Measurements from ENCODE around the gene PRICKLE1.

DNA sequence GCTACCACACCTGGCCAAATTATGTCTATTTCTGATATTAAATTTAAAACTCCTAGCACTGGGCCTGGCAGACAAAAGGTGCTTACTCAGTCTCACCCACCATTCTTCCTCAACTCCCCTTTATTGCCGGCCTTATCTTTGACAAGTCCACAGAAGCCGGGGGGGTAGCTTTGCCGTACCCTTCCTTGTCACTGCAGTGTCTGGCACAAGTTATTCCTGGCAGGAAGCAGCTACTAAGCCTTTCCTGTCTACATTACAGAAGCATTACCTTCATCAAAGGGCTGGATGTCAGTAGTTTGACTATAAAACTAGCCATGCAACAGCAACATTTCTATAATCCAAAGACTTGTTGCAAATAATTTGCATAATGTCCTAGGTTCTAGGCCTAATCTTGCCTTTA lies 127.1 kb downstream of the PRICKLE1 start:
- TF ChIP-seq, protein P1, sequence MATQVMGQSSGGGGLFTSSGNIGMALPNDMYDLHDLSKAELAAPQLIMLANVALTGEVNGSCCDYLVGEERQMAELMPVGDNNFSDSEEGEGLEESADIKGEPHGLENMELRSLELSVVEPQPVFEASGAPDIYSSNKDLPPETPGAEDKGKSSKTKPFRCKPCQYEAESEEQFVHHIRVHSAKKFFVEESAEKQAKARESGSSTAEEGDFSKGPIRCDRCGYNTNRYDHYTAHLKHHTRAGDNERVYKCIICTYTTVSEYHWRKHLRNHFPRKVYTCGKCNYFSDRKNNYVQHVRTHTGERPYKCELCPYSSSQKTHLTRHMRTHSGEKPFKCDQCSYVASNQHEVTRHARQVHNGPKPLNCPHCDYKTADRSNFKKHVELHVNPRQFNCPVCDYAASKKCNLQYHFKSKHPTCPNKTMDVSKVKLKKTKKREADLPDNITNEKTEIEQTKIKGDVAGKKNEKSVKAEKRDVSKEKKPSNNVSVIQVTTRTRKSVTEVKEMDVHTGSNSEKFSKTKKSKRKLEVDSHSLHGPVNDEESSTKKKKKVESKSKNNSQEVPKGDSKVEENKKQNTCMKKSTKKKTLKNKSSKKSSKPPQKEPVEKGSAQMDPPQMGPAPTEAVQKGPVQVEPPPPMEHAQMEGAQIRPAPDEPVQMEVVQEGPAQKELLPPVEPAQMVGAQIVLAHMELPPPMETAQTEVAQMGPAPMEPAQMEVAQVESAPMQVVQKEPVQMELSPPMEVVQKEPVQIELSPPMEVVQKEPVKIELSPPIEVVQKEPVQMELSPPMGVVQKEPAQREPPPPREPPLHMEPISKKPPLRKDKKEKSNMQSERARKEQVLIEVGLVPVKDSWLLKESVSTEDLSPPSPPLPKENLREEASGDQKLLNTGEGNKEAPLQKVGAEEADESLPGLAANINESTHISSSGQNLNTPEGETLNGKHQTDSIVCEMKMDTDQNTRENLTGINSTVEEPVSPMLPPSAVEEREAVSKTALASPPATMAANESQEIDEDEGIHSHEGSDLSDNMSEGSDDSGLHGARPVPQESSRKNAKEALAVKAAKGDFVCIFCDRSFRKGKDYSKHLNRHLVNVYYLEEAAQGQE (IDR thresholded peaks at IDR 0.05; ENCODE audit: insufficient read depth in 1 of 2, low read depth in 2 of 2, low read length in 1 of 2), result no peak
- TF ChIP-seq, protein P2, sequence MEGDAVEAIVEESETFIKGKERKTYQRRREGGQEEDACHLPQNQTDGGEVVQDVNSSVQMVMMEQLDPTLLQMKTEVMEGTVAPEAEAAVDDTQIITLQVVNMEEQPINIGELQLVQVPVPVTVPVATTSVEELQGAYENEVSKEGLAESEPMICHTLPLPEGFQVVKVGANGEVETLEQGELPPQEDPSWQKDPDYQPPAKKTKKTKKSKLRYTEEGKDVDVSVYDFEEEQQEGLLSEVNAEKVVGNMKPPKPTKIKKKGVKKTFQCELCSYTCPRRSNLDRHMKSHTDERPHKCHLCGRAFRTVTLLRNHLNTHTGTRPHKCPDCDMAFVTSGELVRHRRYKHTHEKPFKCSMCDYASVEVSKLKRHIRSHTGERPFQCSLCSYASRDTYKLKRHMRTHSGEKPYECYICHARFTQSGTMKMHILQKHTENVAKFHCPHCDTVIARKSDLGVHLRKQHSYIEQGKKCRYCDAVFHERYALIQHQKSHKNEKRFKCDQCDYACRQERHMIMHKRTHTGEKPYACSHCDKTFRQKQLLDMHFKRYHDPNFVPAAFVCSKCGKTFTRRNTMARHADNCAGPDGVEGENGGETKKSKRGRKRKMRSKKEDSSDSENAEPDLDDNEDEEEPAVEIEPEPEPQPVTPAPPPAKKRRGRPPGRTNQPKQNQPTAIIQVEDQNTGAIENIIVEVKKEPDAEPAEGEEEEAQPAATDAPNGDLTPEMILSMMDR (IDR thresholded peaks at IDR 0.05), result no peak
- TF ChIP-seq TCF7L2 (IDR thresholded peaks at IDR 0.05; ENCODE audit: low read depth, low read length), result no peak
